Endometrial microvascular endothelial cells (primary cell): Measurements from ENCODE around the gene SAMD4A. TPM values are rescaled to one million over a fixed set of nuclear protein-coding genes. Genes with fewer than 3 reads are reported as not detected.

ENCODE experiments used
- in situ Hi-C: cut with HindIII; loops from 2 replicates; pipeline ENCODE4 v1.10.0; 2017; ENCODE audit warnings: low sequenced_read_pairs, low pct_unique_long_range_greater_than_20kb; ENCODE audit errors: inconsistent ontology term
- total RNA-seq: library from RNA; depleted of rRNA; stranded (reverse); fragments of >200 nt; gene quantifications from one replicate; pipeline ENCODE4 v1.2.3, GENCODE V29; 2015; ENCODE audit errors: inconsistent ontology term

The SAMD4A gene
- total RNA-seq, 1 donor from 2014 or later = 36.1 TPM

DNA sequence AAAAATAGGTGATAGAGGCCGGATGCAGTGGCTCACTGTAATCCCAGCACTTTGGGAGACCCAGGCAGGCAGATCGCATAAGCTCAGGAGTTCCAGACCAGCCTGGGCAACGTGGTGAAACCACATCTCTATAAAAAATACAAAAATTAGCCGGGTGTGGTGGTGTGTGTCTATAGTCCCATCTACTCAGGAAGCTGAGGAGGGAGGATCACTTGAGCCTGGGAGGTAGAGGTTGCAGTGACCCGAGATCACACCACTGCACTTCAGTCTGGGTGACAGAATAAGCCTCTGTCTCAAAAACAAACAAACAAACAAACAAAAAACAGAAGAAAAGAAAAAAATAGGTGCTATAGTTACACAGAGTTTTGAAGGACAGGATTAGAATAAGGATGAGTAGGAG is 142.1 kb downstream of the SAMD4A start:
- in situ Hi-C loops = no loop called here

DNA sequence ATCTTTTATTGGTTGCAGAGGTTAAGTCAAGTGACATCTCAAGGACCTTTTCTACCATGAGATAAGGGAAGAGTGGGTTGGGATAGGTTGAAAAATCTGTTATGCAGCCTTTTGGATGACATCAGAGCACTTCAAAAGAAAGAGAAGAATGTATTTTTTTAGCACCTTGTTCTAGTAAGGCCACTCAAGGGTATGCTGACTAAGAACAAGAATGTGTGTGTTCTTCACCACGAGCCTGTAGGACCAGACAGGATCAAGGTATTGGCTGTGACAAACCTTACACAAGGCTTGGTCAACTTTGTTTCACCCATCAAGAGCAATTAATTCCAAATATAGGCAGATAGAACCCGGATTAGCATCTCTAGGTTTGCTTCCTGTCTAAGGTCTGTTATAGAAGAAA is 142.5 kb downstream of the SAMD4A start:
- in situ Hi-C loops = no loop called here

DNA sequence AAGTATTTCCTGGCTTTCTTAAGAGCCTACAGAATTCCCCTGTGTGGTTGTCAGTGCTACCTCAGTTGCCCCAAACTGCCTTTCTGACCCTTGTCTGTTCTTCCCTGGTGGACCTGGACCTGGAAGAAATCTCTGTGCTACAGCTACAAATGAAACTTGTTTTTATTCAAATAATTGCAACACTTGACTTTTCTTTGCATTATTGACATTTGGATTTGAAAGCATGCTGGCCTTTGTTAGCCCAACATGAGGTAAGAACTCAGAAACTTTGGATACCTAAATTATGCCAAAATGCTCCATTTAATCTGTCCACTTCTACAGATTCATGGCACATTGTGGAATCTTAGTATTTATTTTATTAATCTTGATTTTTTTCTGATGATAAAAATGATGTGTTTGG is 142.9 kb downstream of the SAMD4A start:
- in situ Hi-C loops = no loop called here

DNA sequence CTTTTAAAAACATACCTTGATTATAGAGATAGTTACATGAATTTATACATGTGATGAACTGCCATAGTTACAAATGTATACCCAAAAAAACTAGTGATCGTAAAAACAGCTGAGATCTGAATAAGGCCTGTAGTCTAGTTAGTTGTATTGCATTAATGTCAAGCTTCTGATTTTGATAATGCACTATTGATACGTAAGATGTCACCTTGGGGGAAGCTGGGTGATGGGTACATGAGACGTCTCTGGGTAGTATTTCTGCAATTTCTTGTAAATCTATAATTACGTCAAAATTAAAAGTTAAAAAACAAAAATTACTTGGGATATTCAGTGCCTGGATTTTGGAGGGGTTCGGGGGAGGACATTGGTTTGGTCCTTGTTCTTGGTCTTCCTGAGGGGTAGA is 144.4 kb downstream of the SAMD4A start:
- in situ Hi-C loops = no loop called here

DNA sequence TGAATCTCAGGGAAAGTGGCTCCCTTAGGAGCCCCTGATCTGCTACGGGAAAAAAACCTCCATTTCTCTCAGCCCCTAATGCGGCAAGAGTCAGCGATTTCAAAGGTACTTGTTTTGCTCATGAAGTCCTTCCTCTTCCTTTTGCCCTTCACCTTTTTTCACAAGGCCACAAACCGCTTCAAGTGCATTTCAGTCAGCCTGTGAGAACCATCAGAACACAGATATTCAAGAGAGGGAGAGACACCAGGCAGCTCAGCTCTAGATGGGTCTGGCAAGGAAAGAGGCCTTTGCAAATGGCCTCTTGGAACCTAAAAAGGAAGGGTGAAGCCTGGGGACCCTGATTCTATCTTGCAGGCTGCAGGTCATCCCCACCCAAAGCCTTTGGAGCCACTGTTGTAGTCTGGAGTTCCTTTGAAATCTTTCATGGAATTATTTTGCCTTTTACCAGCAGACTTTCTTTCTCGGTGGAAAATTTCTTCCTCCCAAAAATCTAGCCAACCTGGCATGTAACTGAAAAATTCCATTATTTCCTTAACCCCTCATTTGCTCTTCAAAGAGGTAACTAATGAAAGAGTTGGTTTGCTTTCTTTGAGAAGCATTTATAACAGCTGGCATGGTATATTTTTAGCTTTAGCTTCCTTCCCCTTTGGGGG is 145.0 kb downstream of the SAMD4A start:
- in situ Hi-C loops = no loop called here

DNA sequence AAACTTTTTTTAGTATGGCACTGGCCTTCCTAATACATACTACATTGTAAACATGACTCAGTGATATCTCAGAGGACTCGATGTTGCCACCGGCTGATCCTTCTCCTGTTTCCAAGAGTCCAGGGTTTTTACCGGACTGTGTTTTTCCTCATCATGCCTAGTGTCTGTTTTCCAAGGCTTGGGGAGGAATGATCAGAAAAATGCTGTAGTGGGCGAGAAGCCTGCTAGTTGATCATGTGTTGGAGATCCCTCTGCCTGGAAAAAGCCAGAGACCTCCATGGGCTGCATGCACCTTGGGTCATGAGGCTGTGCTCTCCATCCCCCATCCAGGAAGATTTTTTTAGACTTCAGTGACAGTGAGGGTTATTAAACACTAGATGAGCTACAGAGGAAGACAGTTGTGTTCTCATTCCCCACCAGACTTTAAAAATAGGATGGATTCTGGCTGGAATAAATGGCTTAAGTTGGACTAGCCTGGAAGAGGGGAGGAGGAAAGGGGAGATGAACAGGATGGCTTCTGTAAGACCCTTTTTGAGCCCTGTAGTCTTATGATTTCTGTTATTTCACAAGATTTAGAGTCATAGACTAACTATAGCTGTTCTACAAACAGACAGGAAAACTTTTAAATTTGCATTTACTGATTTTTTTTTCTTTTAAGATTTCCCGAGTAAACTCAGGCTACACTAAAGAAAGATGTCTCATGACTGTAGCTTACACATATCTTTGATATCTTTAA is 145.7 kb downstream of the SAMD4A start:
- in situ Hi-C loops = no loop called here

DNA sequence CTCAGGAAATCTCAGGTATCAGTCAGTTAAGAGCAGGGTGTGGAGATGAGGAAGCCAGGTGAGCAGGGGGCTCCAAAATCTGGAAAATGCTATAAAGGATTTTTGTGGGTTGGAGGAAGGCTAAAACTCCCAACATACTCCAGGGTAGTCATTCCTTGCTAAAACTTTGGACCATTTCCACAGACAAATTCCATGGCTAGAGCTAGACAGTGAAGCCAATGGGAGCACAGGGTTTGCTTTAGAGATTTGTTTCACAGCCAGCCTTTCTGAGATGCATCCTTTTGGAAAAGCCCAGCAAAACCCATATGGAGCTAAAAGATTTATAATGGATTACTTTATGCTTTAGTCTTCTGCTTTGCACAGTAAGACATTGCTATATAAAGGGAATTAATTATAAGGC is 146.5 kb downstream of the SAMD4A start:
- in situ Hi-C loops = no loop called here

DNA sequence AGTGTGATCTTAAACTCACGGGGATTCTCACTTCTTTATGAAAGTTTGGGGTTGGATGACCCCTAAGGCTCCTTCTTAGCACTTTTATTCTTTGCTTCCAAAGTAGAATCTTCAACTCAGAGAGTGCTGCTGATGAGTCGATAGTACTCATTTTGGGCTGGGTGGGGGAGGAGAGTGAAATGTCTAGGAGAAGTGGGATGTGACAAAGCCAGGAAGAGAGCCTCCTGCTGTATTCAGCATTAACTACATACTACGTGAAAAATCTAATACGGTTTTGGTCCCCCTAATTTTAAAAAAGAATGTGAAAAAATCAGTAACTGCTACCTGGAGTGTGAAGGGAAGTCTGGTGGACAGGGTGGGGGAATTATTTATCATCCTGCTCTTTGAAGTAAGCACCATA is 148.3 kb downstream of the SAMD4A start:
- in situ Hi-C loops = no loop called here

DNA sequence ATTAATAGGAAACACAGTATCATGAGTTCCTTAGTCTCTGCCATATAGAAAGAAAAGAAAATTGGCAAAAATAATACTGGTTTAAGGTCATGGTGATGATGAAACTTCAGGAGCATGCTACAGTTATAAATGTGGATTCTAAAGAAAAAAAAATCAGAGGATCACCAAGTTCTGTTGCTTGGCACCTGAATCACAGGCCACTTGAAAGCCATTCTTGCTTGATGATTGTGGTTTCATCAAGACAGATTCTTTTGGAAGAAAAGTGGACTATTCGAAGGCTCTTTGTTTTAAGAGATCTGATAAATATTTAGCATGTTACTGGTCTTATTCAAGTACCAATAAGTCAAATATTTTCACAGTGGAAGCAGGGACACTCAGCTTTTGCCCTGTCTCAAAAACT is 148.9 kb downstream of the SAMD4A start:
- in situ Hi-C loops = no loop called here

DNA sequence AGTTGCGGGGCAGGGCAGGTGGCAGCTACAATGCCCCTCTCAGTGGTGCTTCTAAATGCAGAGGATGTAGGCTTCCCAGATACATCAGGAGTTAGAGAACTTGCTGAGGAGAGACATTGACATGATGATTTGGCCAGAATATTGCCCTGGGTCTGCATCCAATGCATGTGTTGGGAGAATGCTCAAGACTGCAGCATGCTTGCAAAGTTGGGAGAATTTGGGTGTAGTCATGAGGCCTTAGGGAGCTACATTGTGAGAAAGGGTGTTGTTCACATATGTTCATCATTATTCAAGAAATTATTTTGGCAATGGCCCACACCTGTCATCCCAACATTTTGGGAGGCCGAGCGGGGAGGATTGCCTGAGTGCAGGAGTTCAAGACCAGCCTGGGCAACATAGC is 149.9 kb downstream of the SAMD4A start:
- in situ Hi-C loops = no loop called here

DNA sequence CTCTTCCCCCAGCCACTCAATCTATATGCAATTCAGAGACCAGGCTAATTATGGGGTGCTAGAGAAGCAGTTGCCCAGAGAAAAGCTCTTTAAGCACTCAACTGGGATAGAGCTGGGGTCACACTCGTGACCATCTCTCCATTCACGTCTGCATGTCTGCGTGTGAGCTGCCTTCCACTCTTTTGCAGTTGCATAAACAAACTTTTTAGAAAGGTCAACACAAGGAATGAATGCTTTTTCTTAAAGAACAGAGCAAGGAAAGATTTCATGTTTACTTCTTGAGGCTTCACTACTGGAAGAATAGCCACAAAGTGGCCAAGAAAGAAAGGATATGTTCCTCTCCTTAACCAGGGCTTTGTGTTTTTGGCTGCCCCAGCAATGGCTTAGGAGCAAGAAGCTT is 151.1 kb downstream of the SAMD4A start:
- in situ Hi-C loops = no loop called here

DNA sequence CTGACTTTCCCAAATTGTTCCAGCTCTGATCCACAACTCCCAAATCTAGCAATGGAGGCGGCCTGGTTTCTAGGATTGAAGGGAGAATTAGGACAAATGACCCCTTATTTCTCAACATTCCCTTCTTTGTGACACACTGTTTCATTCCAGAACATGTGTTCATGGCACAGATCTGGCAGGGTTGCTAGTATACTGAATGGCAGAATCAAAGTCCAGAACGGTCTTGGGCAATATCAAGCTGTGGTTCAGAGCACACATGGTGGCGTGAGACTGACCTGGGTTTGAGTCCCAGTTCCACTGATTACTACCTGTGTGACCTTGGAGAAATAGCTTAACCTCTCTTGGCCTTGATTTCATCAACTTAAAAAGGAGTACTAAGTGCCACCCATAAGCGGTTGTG is 152.5 kb downstream of the SAMD4A start:
- in situ Hi-C loops = no loop called here

DNA sequence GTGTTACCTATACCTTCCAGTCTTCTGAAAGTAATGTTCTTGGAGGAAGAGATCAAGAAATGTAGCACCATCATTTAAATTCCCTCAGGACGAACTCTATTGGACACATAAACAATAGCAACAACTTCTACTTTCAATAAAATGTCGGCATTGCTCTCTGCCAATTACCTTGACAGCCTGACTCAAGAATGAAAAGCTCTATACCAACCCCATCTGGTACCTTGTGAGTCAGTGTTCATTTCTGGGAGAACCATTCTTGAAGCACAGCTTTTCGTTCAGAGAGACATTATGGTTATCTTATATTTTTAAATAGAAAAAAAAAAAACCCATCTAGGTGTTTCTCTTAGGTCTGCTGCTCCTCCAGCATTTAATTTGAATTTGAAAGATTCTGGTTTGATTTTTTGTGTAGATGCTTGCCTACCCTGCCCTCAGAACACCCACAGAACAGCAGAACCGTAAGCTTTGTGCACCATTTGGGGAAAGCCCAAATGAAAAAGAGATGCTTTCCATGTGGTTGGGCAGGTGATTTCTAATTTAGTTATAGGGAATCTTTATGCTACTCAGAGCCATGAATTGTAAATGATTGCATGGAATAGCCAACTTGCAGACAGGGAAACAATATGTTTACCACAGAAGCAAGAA is 156.0 kb downstream of the SAMD4A start:
- in situ Hi-C loops = no loop called here

DNA sequence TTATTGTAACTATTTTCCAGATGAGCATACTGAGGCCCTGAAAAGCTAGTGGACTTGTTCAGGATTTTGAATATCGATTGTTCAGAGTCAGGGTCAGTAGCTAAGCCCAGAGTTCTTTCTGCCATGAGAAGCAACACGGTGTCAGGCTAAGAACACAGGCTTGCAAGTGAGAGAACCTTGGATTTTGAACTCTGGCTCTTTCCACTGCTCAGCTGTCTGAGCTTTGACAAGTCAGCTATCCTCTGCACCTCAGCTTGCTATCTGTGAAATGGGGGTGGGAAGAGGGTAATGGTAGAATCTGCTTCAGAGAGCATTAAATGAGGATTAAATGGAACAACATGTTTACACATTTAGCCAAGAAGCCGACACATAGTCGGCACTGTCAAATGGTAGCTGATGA is 157.2 kb downstream of the SAMD4A start:
- in situ Hi-C loops = no loop called here

DNA sequence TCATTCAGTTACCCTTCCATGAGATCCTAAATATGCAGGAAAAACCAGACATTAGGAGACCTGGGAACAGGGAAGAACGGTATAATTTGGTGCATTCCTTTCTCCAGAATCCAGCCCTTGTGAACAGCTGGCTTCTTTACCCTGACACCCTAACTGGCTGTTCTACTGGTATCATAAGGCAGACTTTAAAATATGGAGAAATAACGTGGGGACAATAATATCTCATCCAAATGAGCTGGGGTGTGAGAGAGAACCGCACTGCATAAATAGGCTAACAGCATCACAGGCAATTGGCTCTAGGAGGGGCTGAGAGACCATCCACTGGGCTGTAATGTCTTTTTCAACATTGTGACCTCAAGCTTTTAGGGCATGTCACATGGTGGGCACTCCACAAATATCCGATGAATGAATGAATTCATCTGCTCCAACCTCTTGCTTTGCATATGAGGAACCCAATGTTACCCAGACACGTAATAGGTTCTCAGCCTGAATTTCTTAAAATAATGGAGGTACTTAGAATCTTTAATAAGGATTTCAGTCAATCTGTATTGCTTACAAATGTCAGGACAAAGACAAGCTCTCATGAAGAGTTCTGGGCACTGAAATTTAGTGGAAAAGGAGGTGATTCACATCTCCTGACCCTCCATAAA is 157.9 kb downstream of the SAMD4A start:
- in situ Hi-C loops = no loop called here

DNA sequence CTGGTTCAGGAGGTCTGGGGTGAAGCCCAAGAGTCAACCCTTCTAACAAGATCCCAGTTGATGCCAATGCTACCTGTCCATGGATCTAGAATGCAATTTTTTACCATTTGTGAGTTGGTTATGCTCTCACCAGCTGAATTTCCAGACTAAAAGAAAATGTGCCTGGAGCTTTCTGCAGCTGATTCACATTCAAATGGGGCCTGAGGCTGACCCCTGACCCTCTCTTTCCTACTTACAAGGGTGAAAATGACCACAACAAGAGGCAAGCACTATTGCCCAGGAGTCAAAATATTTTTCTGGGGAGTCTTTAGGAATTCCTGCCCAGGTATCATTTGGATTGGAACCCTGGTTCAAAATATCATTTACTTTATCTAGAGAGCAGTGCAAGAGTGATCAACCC is 159.1 kb downstream of the SAMD4A start:
- in situ Hi-C loops = no loop called here

DNA sequence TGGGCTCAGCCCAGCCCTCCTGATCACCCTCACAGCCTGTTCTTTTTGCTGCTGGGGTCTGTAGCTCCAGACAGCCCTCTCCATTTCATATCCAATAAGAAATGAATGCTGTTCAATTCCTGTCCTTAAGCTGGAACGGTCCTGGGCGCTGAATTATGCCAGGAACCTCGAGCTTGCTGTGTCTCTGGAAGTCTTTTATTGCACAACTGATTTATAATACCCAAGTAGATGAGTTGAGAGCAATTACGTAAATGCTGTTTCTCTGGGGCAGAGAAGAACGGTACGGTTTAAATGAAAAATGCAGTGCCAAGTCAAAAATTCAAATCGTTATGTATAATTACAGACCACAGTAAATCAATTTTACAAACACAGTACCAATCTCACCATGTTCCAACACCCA is 161.0 kb downstream of the SAMD4A start:
- in situ Hi-C loops = no loop called here

DNA sequence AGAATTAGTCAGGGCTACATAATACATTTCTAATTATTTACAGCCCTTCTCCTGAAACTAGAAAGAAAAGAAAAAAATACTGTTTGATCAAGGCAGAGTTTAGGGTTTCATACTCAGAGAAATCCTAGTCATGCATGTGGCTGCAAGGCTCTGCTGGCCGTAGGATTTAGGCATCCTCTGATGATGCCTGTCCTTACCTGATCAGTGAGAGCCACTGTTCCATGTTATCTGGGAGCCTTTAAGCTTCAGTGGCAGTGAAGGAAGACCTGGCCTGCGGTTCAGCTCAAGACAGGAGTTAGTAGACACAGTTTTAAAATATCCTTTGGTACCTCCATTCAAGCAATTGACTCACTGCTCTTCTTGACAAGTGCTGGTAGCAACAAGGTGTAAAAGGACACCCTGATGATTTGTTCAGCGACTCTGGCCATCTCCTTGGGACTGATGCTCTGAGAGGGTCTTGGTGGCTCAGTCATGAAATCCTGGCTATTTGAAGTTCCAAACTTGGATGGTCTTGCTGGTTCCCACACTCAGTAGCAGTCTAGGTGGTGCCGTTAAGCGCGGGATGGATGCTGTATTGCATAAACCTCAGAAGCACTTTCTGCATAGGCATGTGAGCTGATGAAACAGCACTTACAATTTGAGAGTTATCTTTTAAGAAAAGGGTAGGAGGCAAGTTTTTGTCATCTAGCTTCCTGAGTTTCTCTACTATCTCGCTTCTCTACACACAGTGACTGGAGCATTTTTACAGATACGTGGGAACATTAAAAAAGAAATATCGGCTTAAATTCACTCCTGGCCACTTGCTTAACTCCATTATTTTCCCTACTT is 162.0 kb downstream of the SAMD4A start:
- in situ Hi-C loops = no loop called here
